Measurements from ENCODE around the gene SLC16A5. TPM values are rescaled to one million over a fixed set of nuclear protein-coding genes. Genes with fewer than 3 reads are reported as not detected.
"Not testable (repeated sequence)": the region's sequence is repeated elsewhere in the genome, so short reads cannot be mapped to it uniquely, and the experiment has no call there.

The SLC16A5 gene
- polyA plus RNA-seq, 4 donors = 24.1 to 32.3 (median 27.8) TPM

DNA sequence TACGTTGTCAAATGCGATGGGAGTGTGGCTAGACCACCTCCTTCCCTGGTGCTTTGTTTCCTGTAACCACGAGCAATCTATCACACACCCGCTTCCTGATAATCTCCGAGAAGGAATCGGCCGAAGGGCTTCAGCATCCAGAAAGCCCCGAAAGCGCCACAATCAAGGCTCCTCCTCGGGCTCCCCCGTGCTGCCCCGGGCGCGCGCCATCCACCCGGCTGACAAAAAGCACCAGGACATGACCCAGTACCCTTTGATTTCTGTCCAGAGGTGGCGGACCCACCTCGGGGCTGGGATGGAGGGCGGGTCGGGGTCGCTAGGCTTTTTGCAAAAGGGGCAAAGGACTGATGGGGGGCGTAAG is 21.3 kb downstream of the SLC16A5 start:
- DNase-seq (ENCODE audit: low read depth in 4 of 4, low spot score in 3 of 4) = no peak

DNA sequence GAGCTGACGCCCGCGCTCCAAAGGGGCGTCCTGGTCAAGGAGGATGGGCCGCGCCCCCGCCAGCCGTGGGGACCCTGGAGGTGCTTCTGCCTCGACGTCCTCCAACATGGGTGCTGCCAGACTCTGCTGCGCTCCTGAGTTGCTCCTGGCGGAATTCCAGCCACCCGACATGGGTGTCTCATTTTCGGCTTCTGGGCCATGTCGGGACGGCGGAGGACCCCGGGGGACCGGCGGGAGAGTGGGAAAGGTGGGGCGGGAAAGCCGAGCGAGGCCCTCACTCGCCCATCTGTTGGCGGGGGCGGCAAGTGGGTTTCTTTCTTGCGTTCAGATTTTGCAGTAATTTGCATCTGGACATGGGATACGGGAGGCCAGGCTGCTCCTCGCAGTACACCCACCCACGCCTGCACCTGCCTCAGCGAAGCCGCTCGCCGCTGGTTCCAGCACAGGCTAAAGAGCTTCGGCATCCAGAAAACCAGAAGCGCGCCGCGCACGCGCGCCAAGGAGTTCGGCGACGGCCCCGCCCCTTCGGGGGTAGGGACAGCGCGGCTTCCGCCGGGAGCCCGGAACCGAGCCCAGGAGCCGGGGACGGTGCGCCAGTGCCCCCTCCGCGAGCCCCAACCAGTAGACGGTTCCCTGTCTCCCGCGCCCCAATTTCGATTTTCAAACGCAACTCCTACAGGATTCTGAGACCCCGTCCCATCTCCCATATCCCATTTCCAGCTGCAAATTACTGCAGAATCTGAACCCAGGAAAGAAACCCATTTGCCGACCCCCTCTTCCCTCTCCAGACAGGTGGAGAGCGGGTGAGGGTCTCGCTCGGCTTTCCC is 21.9 kb downstream of the SLC16A5 start, which contains the start of gene ARMC7:
ARMC7 (plus strand) TSS at position 563 of the 827 bp plus-strand sequence. CDS start 320 bp downstream, outside the sequence.
- peak in 2 of 4 donors; percentile 74 to 81 for DNase-seq (ENCODE audit: low read depth in 4 of 4, low spot score in 3 of 4)

DNA sequence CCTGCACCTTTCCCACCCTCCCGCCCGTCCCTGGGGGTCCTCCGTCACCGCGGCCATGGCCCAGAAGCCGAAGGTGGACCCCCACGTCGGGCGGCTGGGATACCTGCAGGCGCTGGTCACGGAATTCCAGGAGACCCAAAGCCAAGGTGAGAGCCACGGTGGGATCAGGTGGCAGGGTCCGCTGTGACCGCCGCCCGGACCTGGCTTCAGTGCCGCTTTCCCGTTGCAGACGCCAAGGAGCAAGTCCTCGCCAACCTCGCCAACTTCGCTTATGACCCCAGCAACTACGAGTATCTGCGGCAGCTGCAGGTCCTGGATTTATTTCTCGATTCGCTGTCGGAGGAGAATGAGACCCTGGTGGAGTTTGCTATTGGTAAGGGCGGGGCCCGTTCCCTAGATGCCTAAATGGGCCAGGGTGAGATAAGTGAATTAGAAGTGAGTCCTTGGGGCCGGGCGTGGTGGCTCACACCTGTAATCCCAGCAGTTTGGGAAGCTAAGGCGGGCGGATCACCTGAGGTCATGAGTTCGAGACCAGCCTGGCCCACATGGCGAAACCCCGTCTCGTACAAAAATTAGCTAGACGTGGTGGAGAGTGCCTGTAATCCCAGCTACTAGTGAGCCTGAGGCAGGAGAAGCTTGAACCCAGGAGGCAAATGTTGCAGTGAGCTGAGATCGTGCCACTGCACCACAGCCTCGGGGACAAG is 22.6 kb downstream of the SLC16A5 start:
- DNase-seq (ENCODE audit: low read depth in 4 of 4, low spot score in 3 of 4) = no peak

DNA sequence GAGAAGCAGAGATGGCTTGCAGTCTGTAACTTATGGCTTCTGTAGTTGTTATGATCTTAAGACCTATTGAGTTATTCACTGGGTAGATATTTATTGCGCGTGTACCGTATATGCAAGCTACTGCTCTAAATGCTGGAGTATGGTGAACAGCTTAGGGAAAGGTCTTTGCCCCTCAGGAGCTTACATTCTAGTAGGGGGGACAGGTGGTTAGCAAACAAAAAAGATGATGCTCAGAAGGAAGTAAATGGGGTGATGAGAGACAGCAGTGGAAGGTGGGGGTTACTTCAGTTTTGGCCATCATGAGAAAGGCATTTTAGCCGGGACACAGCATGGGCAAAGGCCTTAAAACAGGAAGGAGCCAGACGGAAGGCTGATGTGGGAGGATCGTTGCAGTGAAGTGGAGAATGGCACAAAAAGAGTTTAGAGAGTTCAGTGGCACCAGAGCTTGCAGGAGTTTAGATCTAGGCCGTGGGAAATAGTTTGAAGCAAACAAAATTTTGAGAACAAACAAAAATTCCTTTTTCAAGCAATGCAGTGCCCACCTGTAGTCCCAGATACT is 24.1 kb downstream of the SLC16A5 start:
- no peak for DNase-seq (ENCODE audit: low read depth in 4 of 4, low spot score in 3 of 4)

DNA sequence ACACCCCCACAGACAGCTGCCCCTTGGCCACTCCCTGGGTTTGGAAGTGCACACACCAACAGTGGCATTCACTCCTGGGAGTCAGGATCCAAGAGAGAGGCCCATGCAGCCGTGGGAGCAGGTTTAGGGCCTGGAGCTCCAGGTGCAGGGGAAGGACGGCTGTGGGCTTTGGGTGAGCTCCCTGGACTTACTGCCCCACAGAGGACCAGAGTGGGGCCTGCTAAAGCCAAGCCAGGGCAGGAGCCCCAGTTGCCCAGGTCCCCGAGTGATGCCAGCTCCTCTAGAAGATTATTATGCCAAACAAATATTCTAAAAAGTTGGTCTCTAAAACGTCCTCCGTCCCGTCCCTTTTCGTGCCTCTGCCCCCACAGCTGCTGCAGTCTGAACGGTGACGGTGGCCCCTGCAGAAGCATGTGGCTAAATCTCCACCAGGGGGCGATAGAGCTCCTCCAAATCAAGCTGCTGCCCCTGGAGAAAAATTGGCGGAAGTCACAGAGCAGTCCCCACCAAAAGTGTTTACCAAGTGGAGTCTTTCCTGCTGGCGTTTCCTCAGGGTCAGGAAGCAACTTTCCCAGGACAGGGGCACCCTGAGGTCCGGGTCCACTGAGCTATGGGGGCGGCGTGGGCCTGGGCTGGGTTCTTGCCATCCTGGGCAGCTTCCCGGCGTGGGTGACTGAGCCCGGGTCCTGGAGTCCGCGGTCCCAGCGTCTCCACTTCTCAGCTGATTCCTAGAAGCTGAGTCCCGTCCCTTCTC is 26.2 kb downstream of the SLC16A5 start:
- peak; percentile 88 to 93 (median 91) for DNase-seq (ENCODE audit: low read depth in 4 of 4, low spot score in 3 of 4)

DNA sequence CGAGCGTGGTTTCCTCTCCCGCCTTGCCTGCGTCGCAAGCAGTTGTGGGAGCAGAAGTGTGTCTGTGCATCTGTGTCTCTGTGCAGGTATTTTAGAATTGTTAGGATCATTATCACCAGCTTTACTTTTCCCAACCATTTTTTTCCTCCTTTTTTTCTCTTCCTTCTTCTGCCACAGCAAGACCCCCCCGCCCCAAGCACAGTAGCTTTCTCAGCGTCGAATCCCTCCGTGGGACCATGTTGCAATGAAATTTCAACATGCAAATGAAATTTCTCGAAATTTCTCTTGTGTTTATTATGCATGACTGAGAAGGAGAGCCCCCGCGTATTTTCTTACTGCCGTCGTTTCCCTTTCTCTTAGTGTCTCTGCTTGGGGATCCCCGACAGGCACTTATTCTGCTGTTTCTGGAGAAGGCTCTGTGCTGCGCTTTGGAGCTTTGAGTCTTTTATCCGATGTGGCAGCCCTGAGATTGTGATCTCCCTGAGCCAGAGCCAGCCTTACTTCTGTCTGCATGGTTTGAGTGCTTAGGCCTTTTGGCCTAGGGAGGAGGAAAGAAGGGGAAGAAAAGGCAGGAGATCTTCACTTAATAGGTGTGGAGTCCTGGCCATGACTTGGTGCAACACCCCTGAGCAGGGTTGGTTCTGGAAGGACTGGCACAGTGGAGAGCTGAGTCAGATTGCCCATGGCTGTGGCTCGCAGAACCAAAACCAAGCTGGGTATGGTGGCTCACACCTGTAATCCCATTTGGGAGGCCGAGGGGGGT is 27.0 kb downstream of the SLC16A5 start:
- no peak for DNase-seq (ENCODE audit: low read depth in 4 of 4, low spot score in 3 of 4)

DNA sequence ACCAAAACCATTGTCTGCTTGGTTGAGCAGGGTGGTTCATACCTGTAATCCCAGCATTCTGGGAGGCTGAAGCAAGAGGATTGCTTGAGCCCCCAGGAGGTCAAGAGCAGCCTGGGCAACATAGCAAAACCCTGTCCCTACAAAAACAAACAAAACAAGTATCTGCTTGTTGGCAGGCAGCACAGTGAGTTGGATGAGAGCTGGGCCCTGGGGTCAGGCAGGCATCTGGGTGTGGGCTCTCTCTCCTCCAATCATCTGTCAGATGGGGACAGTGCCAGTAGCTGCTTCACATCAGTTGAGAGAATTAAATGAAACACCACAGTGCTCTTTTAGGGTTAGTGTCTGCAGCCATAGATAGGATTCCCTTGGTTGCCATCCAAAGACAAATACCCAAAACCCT is 27.8 kb downstream of the SLC16A5 start:
- DNase-seq (ENCODE audit: low read depth in 4 of 4, low spot score in 3 of 4) = no peak

DNA sequence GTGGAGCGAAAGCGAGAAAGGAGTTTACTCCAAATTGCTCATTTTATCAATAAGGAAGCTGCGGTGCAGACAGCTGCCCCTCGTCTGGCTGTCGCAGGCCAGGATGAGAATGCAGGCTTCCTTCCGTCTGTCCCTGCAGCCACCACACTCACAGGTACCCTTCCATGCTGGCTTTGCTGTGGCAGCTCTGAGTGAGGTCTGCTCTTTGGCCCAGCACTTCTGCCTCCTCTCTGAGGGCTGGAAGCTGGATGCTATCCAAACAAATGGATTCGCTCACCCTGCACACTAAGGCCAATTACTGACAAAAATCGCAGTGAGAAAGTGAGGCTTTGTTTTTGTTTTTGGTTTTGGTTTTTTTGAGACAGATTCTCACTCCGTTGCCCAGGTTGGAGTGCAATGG is 29.0 kb downstream of the SLC16A5 start:
- no peak for DNase-seq (ENCODE audit: low read depth in 4 of 4, low spot score in 3 of 4)

DNA sequence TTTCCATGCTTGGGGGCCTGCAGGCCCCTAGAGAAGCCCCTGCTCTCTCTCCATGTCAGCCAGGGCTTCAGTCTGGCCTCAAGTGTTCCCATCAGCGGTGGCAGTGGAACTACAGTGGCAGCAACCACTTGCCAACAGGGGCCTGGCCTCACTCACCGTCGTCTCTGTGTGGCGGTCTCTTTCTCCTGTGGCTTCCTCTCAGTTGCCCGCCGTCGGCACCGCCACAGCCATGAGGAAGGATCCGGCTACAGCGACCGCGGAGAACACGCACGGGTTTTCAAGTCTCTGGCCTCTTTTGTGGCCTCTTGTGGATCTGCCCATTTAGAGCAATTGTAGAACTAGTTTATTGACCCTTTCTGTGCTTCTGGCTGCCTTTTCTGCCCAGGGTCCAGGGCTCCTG is 30.6 kb downstream of the SLC16A5 start:
- DNase-seq (ENCODE audit: low read depth in 4 of 4, low spot score in 3 of 4) = no peak

DNA sequence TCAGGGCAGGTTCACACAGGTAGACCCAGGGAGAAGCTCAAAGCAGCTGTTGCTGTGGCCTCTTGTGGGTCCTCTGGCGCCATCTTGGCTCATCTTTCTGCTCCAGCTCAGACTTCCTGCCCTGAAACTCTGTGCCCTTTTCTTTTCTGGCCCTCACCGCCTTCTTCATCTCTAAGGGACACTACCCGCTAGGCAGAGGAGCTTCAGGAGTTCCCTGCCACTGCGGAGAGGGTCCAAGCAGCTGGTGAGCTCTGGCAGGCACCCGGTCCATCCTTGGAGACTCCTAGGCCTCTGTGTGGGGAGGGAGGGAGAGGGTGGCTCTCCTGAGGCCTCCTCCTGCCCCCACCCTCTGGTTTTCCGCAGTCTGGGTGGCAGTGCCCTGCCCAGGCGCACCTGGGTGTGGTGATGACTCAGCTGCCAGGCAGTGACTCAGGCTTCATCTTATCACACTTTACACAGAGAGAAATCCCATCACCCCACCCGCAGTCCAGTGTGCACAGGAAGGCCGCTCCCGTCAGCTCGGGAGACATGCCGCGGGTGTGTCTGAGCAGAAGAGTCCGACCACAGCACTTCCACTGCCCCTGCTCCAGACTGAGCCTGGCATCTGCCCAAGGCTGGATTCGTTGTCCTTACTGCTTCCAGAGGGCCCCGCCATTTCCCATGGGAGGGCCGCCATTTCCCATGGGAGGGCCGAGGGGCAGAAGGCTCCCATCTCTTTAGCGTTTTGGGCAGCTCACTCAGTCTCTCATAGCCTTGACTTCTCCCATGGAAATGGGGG is 36.5 kb downstream of the SLC16A5 start:
- no peak for DNase-seq (ENCODE audit: low read depth in 4 of 4, low spot score in 3 of 4)

DNA sequence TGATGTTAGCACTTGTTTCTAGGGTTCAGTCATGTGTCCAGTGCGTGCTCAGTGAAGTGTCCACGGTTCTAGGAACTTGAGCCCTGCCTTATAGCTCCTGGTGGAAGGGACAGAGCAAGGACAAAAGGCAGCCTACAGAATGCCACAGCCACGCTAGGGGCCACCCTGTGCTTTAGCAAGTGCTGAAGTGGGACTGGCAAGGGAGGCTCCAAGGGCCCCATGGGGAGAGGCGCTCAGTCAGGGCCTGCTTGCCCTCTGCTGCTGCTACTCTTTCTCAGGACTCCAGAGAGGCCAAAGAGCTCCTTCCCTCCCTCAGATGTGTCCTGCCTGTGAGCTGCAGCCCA is 37.0 kb downstream of the SLC16A5 start:
- no peak for DNase-seq (ENCODE audit: low read depth in 4 of 4, low spot score in 3 of 4)

DNA sequence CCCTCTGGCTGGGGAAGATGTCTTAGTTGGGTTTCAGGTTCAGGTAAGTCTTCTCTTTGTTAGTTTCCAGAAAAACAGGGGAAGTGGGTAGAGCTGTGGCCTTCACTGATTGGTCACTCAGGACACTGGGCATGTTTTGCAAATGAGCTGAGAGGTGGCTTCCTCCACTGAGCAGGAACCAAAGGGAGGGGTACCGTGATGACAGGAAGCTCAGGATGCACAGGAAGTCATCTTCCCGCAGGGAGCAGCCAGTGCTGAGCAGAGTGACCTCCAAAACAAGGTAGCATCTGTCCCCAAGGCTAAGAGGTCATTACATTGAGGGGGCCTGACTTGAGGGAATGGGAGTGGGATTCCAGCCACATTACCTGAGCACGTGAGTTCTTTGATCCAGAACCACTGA is 38.2 kb downstream of the SLC16A5 start:
- DNase-seq (ENCODE audit: low read depth in 4 of 4, low spot score in 3 of 4) = no peak

DNA sequence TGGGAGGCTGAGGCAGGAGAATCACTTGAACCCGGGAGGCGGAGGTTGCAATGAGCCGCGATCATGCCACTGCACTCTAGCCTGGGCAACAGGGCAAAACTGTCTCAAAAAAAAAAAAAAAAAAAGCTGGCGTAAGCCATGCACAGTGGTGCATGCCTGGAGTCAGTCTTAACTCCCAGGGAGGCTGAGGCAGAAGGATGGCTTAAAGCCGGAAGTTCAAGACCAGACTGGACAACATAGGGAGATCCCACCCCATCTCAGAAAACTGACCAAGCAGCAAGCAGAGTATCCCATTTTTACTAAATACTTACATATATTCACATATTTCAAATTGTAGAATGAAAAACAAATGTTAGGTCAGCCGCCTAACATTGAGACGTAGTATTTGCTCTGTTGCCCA is 39.2 kb downstream of the SLC16A5 start:
- DNase-seq (ENCODE audit: low read depth in 4 of 4, low spot score in 3 of 4) = no peak

DNA sequence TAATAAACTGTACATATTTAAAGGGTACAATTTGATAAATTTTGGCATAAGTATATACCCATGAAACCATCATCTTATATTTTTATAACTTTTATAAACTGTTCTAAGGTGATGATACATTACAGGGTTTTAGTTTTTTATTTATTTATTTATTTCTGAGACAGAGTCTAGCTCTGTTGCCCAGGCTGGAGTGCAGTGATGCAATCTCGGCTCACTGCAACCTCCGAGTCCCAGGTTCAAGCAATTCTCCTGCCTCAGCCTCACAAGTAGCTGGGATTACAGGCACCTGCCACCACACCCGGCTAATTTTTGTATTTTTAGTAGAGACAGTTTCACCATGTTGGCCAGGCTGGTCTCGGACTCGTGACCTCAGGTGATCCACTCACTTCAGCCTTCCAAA is 40.2 kb downstream of the SLC16A5 start:
- DNase-seq (ENCODE audit: low read depth in 4 of 4, low spot score in 3 of 4) = not testable (repeated sequence)

DNA sequence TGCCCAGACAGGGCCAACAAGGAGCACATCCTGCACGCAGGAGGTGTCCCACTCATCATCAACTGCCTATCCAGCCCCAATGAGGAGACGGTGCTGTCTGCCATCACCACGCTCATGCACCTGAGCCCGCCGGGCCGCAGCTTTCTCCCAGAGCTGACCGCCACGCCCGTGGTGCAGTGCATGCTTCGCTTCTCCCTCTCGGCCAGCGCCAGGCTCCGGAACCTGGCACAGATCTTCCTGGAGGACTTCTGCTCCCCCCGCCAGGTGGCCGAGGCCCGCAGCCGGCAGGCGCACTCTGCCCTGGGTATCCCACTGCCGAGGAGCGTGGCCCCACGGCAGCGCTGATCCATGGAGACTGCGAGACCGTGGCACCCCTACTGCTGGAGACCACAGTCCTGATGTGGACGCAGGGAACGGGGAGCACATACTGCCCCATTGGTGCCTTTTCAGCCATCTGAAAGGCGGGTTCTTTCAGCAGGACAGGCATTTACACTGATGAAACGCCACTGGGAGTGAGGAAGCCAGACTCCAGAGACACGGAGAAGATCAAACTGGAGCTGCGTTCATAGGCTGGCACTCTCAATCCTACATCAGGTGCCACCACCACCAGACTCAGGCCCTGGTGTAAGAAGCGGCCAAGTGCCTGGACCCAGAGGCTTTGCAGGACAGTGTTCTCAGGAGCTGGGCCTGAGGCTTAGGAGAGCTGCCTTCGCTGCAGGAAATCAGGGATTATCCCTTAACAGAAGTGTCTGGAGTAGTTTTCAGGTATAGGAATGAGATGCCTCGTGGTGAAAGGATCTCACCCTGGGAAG is 41.1 kb downstream of the SLC16A5 start:
- no peak for DNase-seq (ENCODE audit: low read depth in 4 of 4, low spot score in 3 of 4)

DNA sequence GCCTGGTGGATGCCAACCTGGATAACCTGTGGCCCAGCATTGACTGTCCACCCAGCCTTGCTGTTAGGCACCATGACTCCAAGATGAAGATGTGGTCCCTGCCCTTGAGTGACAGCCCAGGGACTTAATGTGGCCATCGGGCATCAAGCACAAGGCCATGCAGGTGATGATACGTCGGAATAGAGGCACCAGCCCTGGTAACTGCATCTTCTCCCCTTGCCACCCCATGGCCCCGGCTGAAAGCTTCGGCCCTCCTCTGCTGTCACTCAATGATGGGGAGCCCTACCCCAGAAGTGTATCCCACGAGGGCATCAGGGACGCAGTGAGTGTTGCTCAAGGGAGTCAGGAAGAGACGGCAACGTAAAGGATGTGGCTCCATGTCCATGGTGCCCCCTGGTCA is 41.8 kb downstream of the SLC16A5 start:
- DNase-seq (ENCODE audit: low read depth in 4 of 4, low spot score in 3 of 4) = no peak

DNA sequence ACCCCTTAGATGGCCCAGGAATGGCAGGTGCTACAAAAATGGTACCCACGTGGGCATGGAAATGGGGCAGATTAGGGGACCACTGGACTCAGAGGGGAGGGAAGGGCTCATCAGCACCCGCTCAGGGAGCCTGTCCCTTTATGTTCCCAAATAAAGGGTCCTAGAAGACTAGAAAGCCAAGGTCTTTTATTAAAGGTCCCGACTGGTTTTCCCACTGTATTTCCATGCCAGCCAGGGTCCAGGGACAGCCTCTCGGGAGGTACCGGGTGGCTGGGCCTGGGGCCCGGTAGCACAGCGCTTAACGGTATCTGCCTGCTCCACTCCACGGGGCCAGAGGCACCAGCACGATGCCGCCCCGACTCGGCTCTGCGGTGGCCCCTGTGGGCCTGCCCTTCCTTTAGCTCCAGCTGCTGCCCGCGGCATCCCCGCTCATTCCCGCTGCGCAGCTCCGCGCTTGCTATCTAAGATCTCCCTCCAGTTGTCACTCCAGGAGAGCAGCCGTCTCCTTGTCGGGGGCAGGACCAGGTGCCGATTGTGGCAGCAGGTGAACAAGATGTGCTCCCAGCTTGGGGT is 42.4 kb downstream of the SLC16A5 start:
- DNase-seq (ENCODE audit: low read depth in 4 of 4, low spot score in 3 of 4) = no peak

DNA sequence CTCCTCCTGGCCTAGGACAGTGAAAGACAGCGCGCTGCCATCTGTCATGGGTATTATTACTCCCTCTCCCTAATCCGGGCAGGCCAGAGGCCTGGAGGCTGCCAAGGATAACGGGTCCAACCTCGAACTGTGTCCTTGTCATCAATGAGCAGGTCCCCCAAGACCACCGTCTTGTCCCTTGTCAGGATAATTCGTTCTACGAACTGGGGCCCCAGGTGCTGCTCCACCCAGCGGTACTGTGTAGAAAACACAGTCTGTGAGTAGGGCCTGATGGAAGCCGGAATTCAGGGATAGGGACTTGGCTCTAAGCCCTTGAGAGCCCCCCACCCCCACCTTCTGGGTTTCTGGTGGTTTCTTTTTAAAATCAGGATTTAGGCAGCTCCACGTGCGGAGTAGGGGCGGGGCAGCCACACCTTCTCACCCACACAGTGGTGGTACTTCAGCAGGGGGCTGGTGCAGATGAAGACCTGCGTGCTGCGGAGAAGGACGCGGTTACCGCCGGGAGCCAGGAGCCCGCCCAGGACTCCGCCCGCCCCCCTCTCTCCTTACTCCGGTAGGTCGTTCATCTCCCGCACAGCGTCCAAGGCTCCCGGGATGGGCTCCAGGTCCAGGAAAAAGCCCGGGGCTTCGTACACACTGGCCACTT is 43.0 kb downstream of the SLC16A5 start:
- DNase-seq (ENCODE audit: low read depth in 4 of 4, low spot score in 3 of 4) = peak in 1 of 4 donors; percentile 42
